ENCODE data around the gene ADARB2.

- TF ChIP-seq, protein P1, sequence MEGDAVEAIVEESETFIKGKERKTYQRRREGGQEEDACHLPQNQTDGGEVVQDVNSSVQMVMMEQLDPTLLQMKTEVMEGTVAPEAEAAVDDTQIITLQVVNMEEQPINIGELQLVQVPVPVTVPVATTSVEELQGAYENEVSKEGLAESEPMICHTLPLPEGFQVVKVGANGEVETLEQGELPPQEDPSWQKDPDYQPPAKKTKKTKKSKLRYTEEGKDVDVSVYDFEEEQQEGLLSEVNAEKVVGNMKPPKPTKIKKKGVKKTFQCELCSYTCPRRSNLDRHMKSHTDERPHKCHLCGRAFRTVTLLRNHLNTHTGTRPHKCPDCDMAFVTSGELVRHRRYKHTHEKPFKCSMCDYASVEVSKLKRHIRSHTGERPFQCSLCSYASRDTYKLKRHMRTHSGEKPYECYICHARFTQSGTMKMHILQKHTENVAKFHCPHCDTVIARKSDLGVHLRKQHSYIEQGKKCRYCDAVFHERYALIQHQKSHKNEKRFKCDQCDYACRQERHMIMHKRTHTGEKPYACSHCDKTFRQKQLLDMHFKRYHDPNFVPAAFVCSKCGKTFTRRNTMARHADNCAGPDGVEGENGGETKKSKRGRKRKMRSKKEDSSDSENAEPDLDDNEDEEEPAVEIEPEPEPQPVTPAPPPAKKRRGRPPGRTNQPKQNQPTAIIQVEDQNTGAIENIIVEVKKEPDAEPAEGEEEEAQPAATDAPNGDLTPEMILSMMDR (IDR thresholded peaks at IDR 0.05): no peak
- TF ChIP-seq ZFX (IDR thresholded peaks at IDR 0.05; ENCODE audit: borderline replicate concordance): no peak
Observed at GRCh38 chr10:1187855-1188557, 549.3 kb downstream of the ADARB2 start.
